K562 (cell line): ENCODE measurements around the gene TTBK1. TPM values are rescaled to one million over a fixed set of nuclear protein-coding genes. Genes with fewer than 3 reads are reported as not detected.
A peak's percentile ranks its signal among the peaks of the same experiment; 100 is the strongest.

ENCODE experiments used
- BCOR ChIP-seq: fragments of 450-650 bp; IDR thresholded peaks from 2 replicates; pipeline ENCODE4 v1.6.1; 2016
- COPS2 ChIP-seq: fragments of 450-650 bp; conservative IDR thresholded peaks from 2 replicates; pipeline ENCODE4 v1.6.1; 2016; ENCODE audit warnings: mild to moderate bottlenecking, moderate library complexity
- HLTF ChIP-seq: fragments of 450-650 bp; IDR thresholded peaks from 2 replicates; pipeline ENCODE4 v1.6.1; 2016
- SMAD1 ChIP-seq: fragments of 150-350 bp; IDR thresholded peaks from 2 replicates; pipeline ENCODE4 v1.6.1; 2014; ENCODE audit warnings: low read length, low read depth; ENCODE audit not compliant: partially characterized antibody
- SMAD4 ChIP-seq: fragments of 250-450 bp; sonication (Bioruptor Pico); conservative IDR thresholded peaks from 2 replicates; pipeline ENCODE4 v1.8.0; 2021; ENCODE audit warnings: inconsistent platforms, mild to moderate bottlenecking, moderate library complexity
- SNIP1 ChIP-seq: fragments of 450-650 bp; IDR thresholded peaks from 2 replicates; pipeline ENCODE4 v1.7.1; 2017; ENCODE audit warnings: low read depth, mild to moderate bottlenecking
- ZBTB40 ChIP-seq, 2 experiments: fragments of 450-650 bp in 1 of 2; sonication (generic) in 1 of 2; formaldehyde crosslinking in 1 of 2; IDR thresholded peaks; 2 replicates each; pipeline versions ENCODE4 v1.7.1 to v1.9.0; 2016 to 2022; ENCODE audit warnings: inconsistent platforms in 1 of 2, mild to moderate bottlenecking in 1 of 2, missing genetic modification reagents in 1 of 2
- ZKSCAN1 ChIP-seq: fragments of 150-350 bp; IDR thresholded peaks from 2 replicates; pipeline ENCODE4 v1.6.1; 2016; ENCODE audit warnings: low read depth, low read length
- ZNF174 ChIP-seq: fragments of 250-450 bp; sonication (Bioruptor Pico); IDR thresholded peaks from 2 replicates; pipeline ENCODE4 v1.4.0; 2020; ENCODE audit warnings: mild to moderate bottlenecking
- ZNF217 ChIP-seq: sonication (generic); formaldehyde crosslinking; IDR thresholded peaks from 2 replicates; pipeline ENCODE4 v1.8.0; 2022; ENCODE audit warnings: mild to moderate bottlenecking, missing genetic modification reagents
- ZNF232 ChIP-seq: sonication (generic); formaldehyde crosslinking; IDR thresholded peaks from 2 replicates; pipeline ENCODE4 v1.8.0; 2022; ENCODE audit warnings: mild to moderate bottlenecking, missing genetic modification reagents
- ZNF282 ChIP-seq: sonication (generic); formaldehyde crosslinking; IDR thresholded peaks from 2 replicates; pipeline ENCODE4 v1.8.1; 2023; ENCODE audit warnings: missing genetic modification reagents
- polyA plus RNA-seq, 8 experiments: library from polyadenylated mRNA; depleted of rRNA in 4 of 8; stranded (reverse) in 5 of 8; unstranded in 3 of 8; fragments of >200 nt; fragmentation: Nextera tagmentation in 2 of 8; fragmentation: Illumina TruSeq in 1 of 8; extraction: Ambion mirVana in 2 of 8; extraction: Trizol in 1 of 8; gene quantifications; 2 replicates each; pipeline versions ENCODE4 v1.2.1 to v1.2.3, GENCODE V29; 2011 to 2014; ENCODE audit warnings: inconsistent platforms in 1 of 8, missing spikeins in 1 of 8
- total RNA-seq, 7 experiments: library from RNA; depleted of rRNA in 6 of 7; stranded (reverse); fragments of >200 nt in 6 of 7; fragmentation: Illumina TruSeq in 2 of 7; extraction: Trizol in 2 of 7; gene quantifications; 2 replicates each; pipeline versions ENCODE4 v1.2.1 to v1.2.3, GENCODE V29; 2011 to 2021; ENCODE audit warnings: low replicate concordance in 1 of 7
- TF ChIP-seq, protein P1 (sequence below): fragments of 250-450 bp; sonication (Bioruptor Pico); IDR thresholded peaks from 2 replicates; pipeline ENCODE4 v1.8.0; 2021; ENCODE audit warnings: borderline replicate concordance, mild to moderate bottlenecking, moderate library complexity; ENCODE audit not compliant: poor library complexity, severe bottlenecking
- TF ChIP-seq, protein P2 (sequence below), 2 experiments: IDR thresholded peaks in 1 of 2; conservative IDR thresholded peaks in 1 of 2; 2 replicates each; pipeline ENCODE4 v1.6.1; 2016; ENCODE audit warnings: low read depth in 2 of 2, mild to moderate bottlenecking in 1 of 2, missing compliant biosample characterization in 1 of 2, missing genetic modification characterization in 1 of 2, moderate library complexity in 1 of 2

Gene TTBK1
- total and polyA plus RNA-seq, 9 of the 15 experiments (the other 6 are each of a cell fraction or from before 2014, with no cell fraction given), result not detected

GRCh38 chr6:43267619-43268354 lies 24.5 kb downstream of the TTBK1 start (continued):
- TF ChIP-seq ZBTB40 (IDR thresholded peaks at IDR 0.05) (peak; percentile 16; the same call in 1 of the 2 replicates), ZBTB40 (CRISPR knock-in tag; IDR thresholded peaks at IDR 0.05) (no peak), BCOR (peak; percentile 71; the same call in 1 of the 2 replicates), SMAD4 (CRISPR knock-in tag) (peak; percentile 84), ZNF282 (CRISPR knock-in tag) (no peak), SNIP1 (no peak), ZNF174 (CRISPR knock-in tag) (no peak), COPS2 (no peak), ZNF217 (CRISPR knock-in tag) (no peak), ZNF232 (CRISPR knock-in tag) (no peak), ZKSCAN1 (no peak), SMAD1 (no peak), HLTF (0 out of 2 replicates have a peak, but pooled peaks have one; percentile 8)
- TF ChIP-seq, protein P1, sequence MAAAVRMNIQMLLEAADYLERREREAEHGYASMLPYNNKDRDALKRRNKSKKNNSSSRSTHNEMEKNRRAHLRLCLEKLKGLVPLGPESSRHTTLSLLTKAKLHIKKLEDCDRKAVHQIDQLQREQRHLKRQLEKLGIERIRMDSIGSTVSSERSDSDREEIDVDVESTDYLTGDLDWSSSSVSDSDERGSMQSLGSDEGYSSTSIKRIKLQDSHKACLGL, result no peak
- TF ChIP-seq, protein P2, sequence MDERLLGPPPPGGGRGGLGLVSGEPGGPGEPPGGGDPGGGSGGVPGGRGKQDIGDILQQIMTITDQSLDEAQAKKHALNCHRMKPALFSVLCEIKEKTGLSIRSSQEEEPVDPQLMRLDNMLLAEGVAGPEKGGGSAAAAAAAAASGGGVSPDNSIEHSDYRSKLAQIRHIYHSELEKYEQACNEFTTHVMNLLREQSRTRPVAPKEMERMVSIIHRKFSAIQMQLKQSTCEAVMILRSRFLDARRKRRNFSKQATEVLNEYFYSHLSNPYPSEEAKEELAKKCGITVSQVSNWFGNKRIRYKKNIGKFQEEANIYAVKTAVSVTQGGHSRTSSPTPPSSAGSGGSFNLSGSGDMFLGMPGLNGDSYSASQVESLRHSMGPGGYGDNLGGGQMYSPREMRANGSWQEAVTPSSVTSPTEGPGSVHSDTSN (CRISPR knock-in tag; IDR thresholded peaks at IDR 0.05; ENCODE audit: low read depth), result no peak
- TF ChIP-seq, protein P2 (tag; conservative IDR thresholded peaks at IDR 0.05; ENCODE audit: low read depth), result 0 out of 2 replicates have a peak, but pooled peaks have one; percentile 26
